ENCODE measurements around the gene ZNF570. TPM values are rescaled to one million over a fixed set of nuclear protein-coding genes. Genes with fewer than 3 reads are reported as not detected.
A peak's percentile ranks its signal among the peaks of the same experiment; 100 is the strongest.

ZNF570 gene
- total RNA-seq, 1 experiment from 2014 or later: 4.5 TPM

GRCh38 chr19:37537391-37537947 is 68.3 kb downstream of the ZNF570 start:
- in situ Hi-C loops (cut with HindIII; ENCODE audit: low pct_unique_long_range_greater_than_20kb, low sequenced_read_pairs): no loop called here
- DNase-seq (ENCODE audit: low read depth): peak; percentile 20

Other genes starting within 250 kb of the ZNF570 start
- gene ZNF527, start 98.3 kb upstream of the ZNF570 start, total RNA-seq (2014; rRNA removed; shearing (Covaris generic); ENCODE audit: low replicate concordance): 2.1 and 7.6 TPM in 2 replicates
- 1.4 and 6.3 TPM in 2 replicates for gene ZNF569, start 1.9 kb upstream of the ZNF570 start, total RNA-seq (2014; rRNA removed; shearing (Covaris generic); ENCODE audit: low replicate concordance)
- gene ZNF793, start 37.6 kb downstream of the ZNF570 start, total RNA-seq (2014; rRNA removed; shearing (Covaris generic); ENCODE audit: low replicate concordance): 0.78 and 0.95 TPM in 2 replicates
- gene ZNF571, start 125.4 kb downstream of the ZNF570 start, total RNA-seq (2014; rRNA removed; shearing (Covaris generic); ENCODE audit: low replicate concordance): 0.74 and 0.84 TPM in 2 replicates
- gene ZNF540, start 125.5 kb downstream of the ZNF570 start, total RNA-seq (2014; rRNA removed; shearing (Covaris generic); ENCODE audit: low replicate concordance): not detected in 2 replicates
- 19.8 and 27.6 TPM in 2 replicates for gene ZFP30, start 186.1 kb downstream of the ZNF570 start, total RNA-seq (2014; rRNA removed; shearing (Covaris generic); ENCODE audit: low replicate concordance)

Measured in Caki2 (cell line).